Fibroblast of mammary gland (primary cell): ENCODE data around the gene SPATS1.
"Not testable (repeated sequence)": the region's sequence is repeated elsewhere in the genome, so short reads cannot be mapped to it uniquely, and the experiment has no call there.

ENCODE experiments used
- DNase-seq: peaks from one replicate; pipeline ENCODE4 v3.0.0-alpha.2; 2010; ENCODE audit warnings: low read depth
- H3K4me3 ChIP-seq: 2 replicates; pipeline ENCODE4 v1.5.1; 2011; ENCODE audit warnings: low read depth, mild to moderate bottlenecking, low read length, moderate library complexity; ENCODE audit not compliant: control insufficient read depth
- CTCF ChIP-seq: conservative IDR thresholded peaks from 2 replicates; pipeline ENCODE4 v1.5.1; 2011; ENCODE audit warnings: low read depth, low read length, inconsistent platforms; ENCODE audit not compliant: control insufficient read depth, insufficient read depth

The SPATS1 gene

GRCh38 chr6:44341095-44341890 lies 1.2 kb upstream of the SPATS1 start:
- DNase-seq, result no peak
- no peak for TF ChIP-seq CTCF
- H3K4me3 ChIP-seq, result no peak overlapping the region

GRCh38 chr6:44342052-44342451 lies 398 bp upstream of the SPATS1 start:
- no peak for TF ChIP-seq CTCF
- no peak overlapping the region for H3K4me3 ChIP-seq
- DNase-seq, result no peak

- DNase-seq, H3K4me3 ChIP-seq: not testable (repeated sequence)
Observed at GRCh38 chr6:44346818-44347217, 4.4 kb downstream of the SPATS1 start.

GRCh38 chr6:44349904-44350649 lies 7.6 kb downstream of the SPATS1 start:
- DNase-seq, result no peak
- H3K4me3 ChIP-seq, result no peak overlapping the region
- TF ChIP-seq CTCF, result no peak

GRCh38 chr6:44350650-44350994 lies 8.2 kb downstream of the SPATS1 start:
- not testable (repeated sequence) for H3K4me3 ChIP-seq, DNase-seq

GRCh38 chr6:44352259-44352658 lies 9.8 kb downstream of the SPATS1 start:
- DNase-seq, result no peak
- TF ChIP-seq CTCF, result no peak
- H3K4me3 ChIP-seq, result no peak overlapping the region

- TF ChIP-seq CTCF, result no peak
- H3K4me3 ChIP-seq, result no peak overlapping the region
- DNase-seq, result no peak
Observed at GRCh38 chr6:44353336-44353735, 10.9 kb downstream of the SPATS1 start.
